Activated CD8-positive, alpha-beta T cell treated with anti-CD3 and anti-CD28 coated beads, Interleukin-2, amount 10 ng/mL, durations not matched to agents 7 days and 5 days (primary cell): ENCODE data around the gene TAF6L. TPM values are rescaled to one million over a fixed set of nuclear protein-coding genes. Genes with fewer than 3 reads are reported as not detected.
"Not testable (repeated sequence)": the region's sequence is repeated elsewhere in the genome, so short reads cannot be mapped to it uniquely, and the experiment has no call there.

Source experiments
- ATAC-seq: fragments of 150-1000 bp; cut with Tn5 transposase; one replicate; pipeline ENCODE4 v1.10.0; 2021; ENCODE audit warnings: moderate library complexity
- CTCF ChIA-PET: fragments of 350-600 bp; sonication (Branson Sonifier 250); formaldehyde crosslinking; loops from one replicate; lab custom pipeline; 2021; ENCODE audit warnings: antibody characterized with exemption; lab: Charles Lee
- POLR2A ChIA-PET: fragments of 350-600 bp; sonication (Branson Sonifier 250); formaldehyde crosslinking; loops from one replicate; lab custom pipeline; 2021; ENCODE audit warnings: antibody characterized with exemption; lab: Charles Lee
- DNase-seq: peaks from one replicate; pipeline ENCODE4 v3.0.0-alpha.2; 2020
- H3K27ac Mint-ChIP-seq: one replicate; pipeline ENCODE4 v1.8.0; 2021; ENCODE audit warnings: mild to moderate bottlenecking, mixed read lengths
- H3K27me3 Mint-ChIP-seq: one replicate; pipeline ENCODE4 v1.8.0; 2021; ENCODE audit warnings: low read depth, mixed read lengths
- H3K36me3 Mint-ChIP-seq: one replicate; pipeline ENCODE4 v1.8.0; 2021; ENCODE audit warnings: low read depth, mixed read lengths
- H3K4me1 Mint-ChIP-seq: one replicate; pipeline ENCODE4 v1.8.0; 2021; ENCODE audit warnings: low read depth, mixed read lengths
- H3K4me3 Mint-ChIP-seq: one replicate; pipeline ENCODE4 v1.8.0; 2021; ENCODE audit warnings: mild to moderate bottlenecking, mixed read lengths
- H3K9me3 Mint-ChIP-seq: one replicate; pipeline ENCODE4 v1.8.0; 2022; ENCODE audit warnings: mixed read lengths; ENCODE audit not compliant: insufficient read depth
- total RNA-seq, 2 experiments: library from RNA; stranded (reverse); gene quantifications; one replicate each; pipeline ENCODE4 v1.2.3, GENCODE V29; 2021

TAF6L gene
- total RNA-seq, 2 experiments from 2014 or later = 21.8 to 23.7 TPM

- H3K36me3 Mint-ChIP-seq = peaks cover 58% of the 10 kb centered on the region
- H3K27ac Mint-ChIP-seq = peak within 1 kb of the TSS; percentile 96
- DNase-seq = peak; percentile 91
- H3K4me3 Mint-ChIP-seq = peak within 1 kb of the TSS; percentile 94
- no peaks in the 10 kb centered on the region for H3K9me3 Mint-ChIP-seq
- ChIA-PET CTCF (interaction anchor here (0.7 to 3.3 kb wide), 12 partner anchors 13 to 153 kb away, joined by 3 to 14 read pairs (median 6); partner anchors contain the start of genes NXF1, POLR2G, SLC3A2 and TAF6L), POLR2A (interaction anchor here (1.0 to 7.7 kb wide), 11 partner anchors 18 to 153 kb away, joined by 3 to 123 read pairs (median 20); partner anchors contain the start of genes BSCL2, C11orf98, CSKMT and GANAB)
- H3K4me1 Mint-ChIP-seq = peaks cover 42% of the 10 kb centered on the region
- no peaks in the 10 kb centered on the region for H3K27me3 Mint-ChIP-seq
- ATAC-seq = peak; percentile 34
Measured at GRCh38 chr11:62728171-62728988, 42.8 kb upstream of the TAF6L start, which contains the start of gene TTC9C. Gene TTC9C (plus strand): TSS chr11:62728486. CDS start chr11:62728849, 363 bp downstream.

GRCh38 chr11:62730076-62730475 is 41.1 kb upstream of the TAF6L start:
- not testable (repeated sequence) for H3K27me3 Mint-ChIP-seq, ATAC-seq, H3K27ac Mint-ChIP-seq, H3K9me3 Mint-ChIP-seq, DNase-seq
- POLR2A ChIA-PET = interaction anchor here (0.9 to 4.9 kb wide), 5 partner anchors 23 to 125 kb away, joined by 3 to 58 read pairs (median 15); partner anchors contain the start of genes TMEM179B, WDR74 and ZBTB3
- Mint-ChIP-seq H3K36me3 (peaks cover 46% of the 10 kb centered on the region), H3K4me3 (peak overlapping the region; percentile 94), H3K4me1 (peaks cover 26% of the 10 kb centered on the region)
- CTCF ChIA-PET = interaction anchor here (1.9 to 3.3 kb wide), 4 partner anchors 24 to 56 kb away, joined by 9 to 14 read pairs (median 10); partner anchors contain the start of genes TAF6L and ZBTB3

- Mint-ChIP-seq H3K27ac (peak overlapping the region; percentile 43), H3K4me3 (no peak overlapping the region), H3K9me3 (no peaks in the 10 kb centered on the region), H3K27me3 (no peaks in the 10 kb centered on the region), H3K36me3 (peaks cover 34% of the 10 kb centered on the region), H3K4me1 (peaks cover 22% of the 10 kb centered on the region)
- ATAC-seq (no peak), DNase-seq (no peak)
- ChIA-PET POLR2A (no interaction called here), CTCF (interaction anchor here (1.2 kb wide), 1 partner anchor 53 kb away, joined by 4 read pairs; no protein-coding TSS in a partner anchor)
Measured at GRCh38 chr11:62732830-62733229, 38.4 kb upstream of the TAF6L start.

GRCh38 chr11:62737196-62737595 is 34.0 kb upstream of the TAF6L start:
- Mint-ChIP-seq H3K4me3 (no peak overlapping the region), H3K27me3 (no peaks in the 10 kb centered on the region), H3K4me1 (peaks cover 6% of the 10 kb centered on the region), H3K36me3 (peaks cover 40% of the 10 kb centered on the region), H3K27ac (no peak overlapping the region), H3K9me3 (no peaks in the 10 kb centered on the region)
- CTCF ChIA-PET = interaction anchor here (0.7 to 1.4 kb wide), 3 partner anchors 17 to 50 kb away, joined by 3 read pairs; partner anchors contain the start of genes TMEM179B and ZBTB3
- no peak for DNase-seq
- ATAC-seq = no peak
- POLR2A ChIA-PET = interaction anchor here (0.7 to 1.9 kb wide), 5 partner anchors 17 to 104 kb away, joined by 3 to 6 read pairs (median 3); partner anchors contain the start of genes TMEM179B, WDR74 and ZBTB3

GRCh38 chr11:62747475-62748160 is 23.6 kb upstream of the TAF6L start:
- ChIA-PET POLR2A (interaction anchor here (0.6 to 1.7 kb wide), 3 partner anchors 15 to 94 kb away, joined by 4 to 6 read pairs (median 4); partner anchors contain the start of gene STX5), CTCF (interaction anchor here (1.1 kb wide), 1 partner anchor 40 kb away, joined by 4 read pairs; the partner anchor contains the start of gene TMEM179B)
- Mint-ChIP-seq H3K27ac (no peak overlapping the region), H3K36me3 (peaks cover 12% of the 10 kb centered on the region), H3K27me3 (no peaks in the 10 kb centered on the region), H3K4me1 (peaks cover 24% of the 10 kb centered on the region), H3K4me3 (no peak overlapping the region), H3K9me3 (no peaks in the 10 kb centered on the region)
- DNase-seq (no peak), ATAC-seq (no peak)

- H3K27ac Mint-ChIP-seq, POLR2A ChIA-PET, CTCF ChIA-PET, H3K4me3 Mint-ChIP-seq, H3K27me3 Mint-ChIP-seq, DNase-seq, ATAC-seq, H3K9me3 Mint-ChIP-seq: not testable (repeated sequence)
- Mint-ChIP-seq H3K4me1 (peaks cover 37% of the 10 kb centered on the region), H3K36me3 (peaks cover 16% of the 10 kb centered on the region)
Measured at GRCh38 chr11:62749931-62750330, 21.3 kb upstream of the TAF6L start.

GRCh38 chr11:62752177-62752785 is 18.9 kb upstream of the TAF6L start:
- Mint-ChIP-seq H3K4me1 (peaks cover 37% of the 10 kb centered on the region), H3K9me3 (no peaks in the 10 kb centered on the region), H3K27me3 (no peaks in the 10 kb centered on the region), H3K27ac (no peak overlapping the region), H3K4me3 (peak overlapping the region; percentile 2), H3K36me3 (peaks cover 16% of the 10 kb centered on the region)
- ChIA-PET POLR2A (interaction anchor here (0.6 to 4.8 kb wide), 7 partner anchors 10 to 129 kb away, joined by 3 to 48 read pairs (median 16); partner anchors contain the start of genes HNRNPUL2, POLR2G, SLC3A2 and TAF6L), CTCF (interaction anchor here (0.7 to 3.8 kb wide), 5 partner anchors 10 to 360 kb away, joined by 3 to 47 read pairs (median 5); partner anchors contain the start of genes POLR2G and TMEM179B)
- no peak for ATAC-seq
- no peak for DNase-seq

GRCh38 chr11:62752994-62753735 is 18.0 kb upstream of the TAF6L start:
- Mint-ChIP-seq H3K9me3 (no peaks in the 10 kb centered on the region), H3K4me1 (peaks cover 34% of the 10 kb centered on the region), H3K27me3 (no peaks in the 10 kb centered on the region), H3K27ac (peak overlapping the region; percentile 97), H3K4me3 (peak overlapping the region; percentile 94), H3K36me3 (peaks cover 16% of the 10 kb centered on the region)
- ATAC-seq = no peak
- POLR2A ChIA-PET = interaction anchor here (0.6 to 4.8 kb wide), 30 partner anchors 9 to 325 kb away, joined by 3 to 48 read pairs (median 5); partner anchors contain the start of genes C11orf98, CSKMT, HNRNPUL2 and LBHD1
- CTCF ChIA-PET = interaction anchor here (0.7 to 3.8 kb wide), 25 partner anchors 9 to 1236 kb away, joined by 3 to 47 read pairs (median 4); partner anchors contain the start of genes HNRNPUL2, POLR2G, TAF6L and TMEM179B
- DNase-seq = peak; percentile 26

GRCh38 chr11:62753736-62754603 is 17.2 kb upstream of the TAF6L start, which contains the start of gene ZBTB3:
Gene ZBTB3 (minus strand): TSS chr11:62754160. CDS start chr11:62753664, 496 bp downstream.
- ChIA-PET CTCF (interaction anchor here (0.6 to 3.8 kb wide), 27 partner anchors 8 to 1237 kb away, joined by 3 to 47 read pairs (median 4); partner anchors contain the start of genes C11orf98, CSKMT, HNRNPUL2 and POLR2G), POLR2A (interaction anchor here (0.6 to 4.8 kb wide), 32 partner anchors 8 to 977 kb away, joined by 3 to 48 read pairs (median 5); partner anchors contain the start of genes C11orf98, CSKMT, HNRNPUL2 and LBHD1)
- Mint-ChIP-seq H3K9me3 (no peaks in the 10 kb centered on the region), H3K4me3 (peak within 1 kb of the TSS; percentile 94), H3K27me3 (no peaks in the 10 kb centered on the region), H3K36me3 (peaks cover 13% of the 10 kb centered on the region), H3K4me1 (peaks cover 31% of the 10 kb centered on the region), H3K27ac (peak within 1 kb of the TSS; percentile 97)
- peak; percentile 99 for DNase-seq
- ATAC-seq = peak; percentile 99
